22Rv1 (cell line): Measurements from ENCODE around the gene SIK2.

Experiments
- ZFX ChIP-seq: fragments of 450-650 bp; IDR thresholded peaks from 2 replicates; pipeline ENCODE4 v1.6.1; 2017; ENCODE audit warnings: antibody characterized with exemption, borderline replicate concordance
- TF ChIP-seq, protein P1 (sequence below): fragments of 450-650 bp; IDR thresholded peaks from 2 replicates; pipeline ENCODE4 v1.5.1; 2017; ENCODE audit warnings: mild to moderate bottlenecking

DNA sequence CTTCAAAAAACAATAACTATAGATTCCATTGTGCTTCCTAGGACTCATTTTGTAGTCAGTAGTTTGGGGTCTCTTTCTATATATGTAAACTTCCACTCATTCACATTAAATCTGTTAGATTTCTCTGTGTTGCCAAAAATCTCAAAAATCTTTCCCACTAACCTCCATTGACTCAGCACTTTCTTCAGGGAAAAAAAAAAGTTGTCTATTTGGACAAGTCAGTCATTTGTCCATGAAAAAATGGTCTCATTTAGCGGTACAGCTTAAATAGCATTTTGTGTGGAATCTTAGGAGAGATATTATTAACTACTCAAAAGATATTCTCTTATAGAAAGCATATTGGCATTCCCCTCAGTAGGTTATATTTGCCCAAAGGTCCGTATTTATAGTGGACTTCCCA lies 82.0 kb downstream of the SIK2 start:
- TF ChIP-seq, protein P1, sequence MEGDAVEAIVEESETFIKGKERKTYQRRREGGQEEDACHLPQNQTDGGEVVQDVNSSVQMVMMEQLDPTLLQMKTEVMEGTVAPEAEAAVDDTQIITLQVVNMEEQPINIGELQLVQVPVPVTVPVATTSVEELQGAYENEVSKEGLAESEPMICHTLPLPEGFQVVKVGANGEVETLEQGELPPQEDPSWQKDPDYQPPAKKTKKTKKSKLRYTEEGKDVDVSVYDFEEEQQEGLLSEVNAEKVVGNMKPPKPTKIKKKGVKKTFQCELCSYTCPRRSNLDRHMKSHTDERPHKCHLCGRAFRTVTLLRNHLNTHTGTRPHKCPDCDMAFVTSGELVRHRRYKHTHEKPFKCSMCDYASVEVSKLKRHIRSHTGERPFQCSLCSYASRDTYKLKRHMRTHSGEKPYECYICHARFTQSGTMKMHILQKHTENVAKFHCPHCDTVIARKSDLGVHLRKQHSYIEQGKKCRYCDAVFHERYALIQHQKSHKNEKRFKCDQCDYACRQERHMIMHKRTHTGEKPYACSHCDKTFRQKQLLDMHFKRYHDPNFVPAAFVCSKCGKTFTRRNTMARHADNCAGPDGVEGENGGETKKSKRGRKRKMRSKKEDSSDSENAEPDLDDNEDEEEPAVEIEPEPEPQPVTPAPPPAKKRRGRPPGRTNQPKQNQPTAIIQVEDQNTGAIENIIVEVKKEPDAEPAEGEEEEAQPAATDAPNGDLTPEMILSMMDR: no peak
- TF ChIP-seq ZFX: no peak
